IMR-90 (cell line): ENCODE data around the gene DOCK7.

Source experiments
- CHD1 ChIP-seq: IDR thresholded peaks from 2 replicates; pipeline ENCODE4 v1.6.1; 2012; ENCODE audit warnings: low read depth, low read length, improper control_type of control experiment
- CTCF ChIP-seq: conservative IDR thresholded peaks from 2 replicates; pipeline ENCODE4 v1.5.1; 2012; ENCODE audit warnings: mild to moderate bottlenecking, low read depth, low read length, improper control_type of control experiment
- FOS ChIP-seq: fragments of 150-350 bp; IDR thresholded peaks from 2 replicates; pipeline ENCODE4 v1.6.1; 2016; ENCODE audit warnings: low read depth, low read length
- MAZ ChIP-seq: IDR thresholded peaks from 2 replicates; pipeline ENCODE4 v1.6.1; 2012; ENCODE audit warnings: low read depth, mild to moderate bottlenecking, low read length, improper control_type of control experiment, moderate library complexity, borderline replicate concordance
- MXI1 ChIP-seq: IDR thresholded peaks from 2 replicates; pipeline ENCODE4 v1.6.1; 2012; ENCODE audit warnings: low read depth, mild to moderate bottlenecking, low read length, moderate library complexity, borderline replicate concordance
- POLR2A ChIP-seq: IDR thresholded peaks from 2 replicates; pipeline ENCODE4 v1.6.1; 2012; ENCODE audit warnings: mild to moderate bottlenecking, low read depth, low read length
- RFX5 ChIP-seq: IDR thresholded peaks from 2 replicates; pipeline ENCODE4 v1.8.0; 2012; ENCODE audit warnings: low read depth, mild to moderate bottlenecking, low read length, moderate library complexity
- USF2 ChIP-seq: fragments of 150-350 bp; IDR thresholded peaks from 2 replicates; pipeline ENCODE4 v1.6.1; 2017; ENCODE audit warnings: mild to moderate bottlenecking, antibody characterized with exemption, low read length, low read depth

- TF ChIP-seq CTCF (no peak), MAZ (no peak), CHD1 (no peak), POLR2A (no peak), RFX5 (no peak), USF2 (no peak), FOS (no peak), MXI1 (no peak)
These were observed 248.4 kb downstream of the DOCK7 start for GRCh38 chr1:62439652-62440371.
